Heart right ventricle (tissue), 16 donors: ENCODE measurements around the gene USP38. TPM values are rescaled to one million over a fixed set of nuclear protein-coding genes. Genes with fewer than 3 reads are reported as not detected.

Experiments
- ATAC-seq, 8 donors: fragments of 200-7000 bp; cut with Tn5 transposase; one replicate each; pipeline ENCODE4 v1.9.1; 2020; ENCODE audit warnings: mild to moderate bottlenecking in 8 of 8, moderate library complexity in 8 of 8, moderate number of reproducible peaks in 1 of 8
- DNase-seq, 2 donors: peaks; one replicate each; pipeline ENCODE4 v3.0.0-alpha.2; 2020
- H3K27ac ChIP-seq, 10 donors: fragments of 200-600 bp; sonication (generic) in 2 of 10; one replicate each; pipeline versions ENCODE4 v1.5.0 to v1.8.0; 2020 to 2022; ENCODE audit warnings: mild to moderate bottlenecking in 3 of 10
- H3K27me3 ChIP-seq, 7 donors: fragments of 200-600 bp; one replicate each; pipeline ENCODE4 v1.8.0; 2021 to 2022; ENCODE audit warnings: mild to moderate bottlenecking in 2 of 7
- H3K36me3 ChIP-seq, 9 donors: fragments of 200-600 bp; sonication (generic) in 1 of 9; one replicate each; pipeline versions ENCODE4 v1.5.0 to v1.8.0; 2020 to 2022; ENCODE audit warnings: mild to moderate bottlenecking in 2 of 9
- H3K4me1 ChIP-seq, 9 donors: fragments of 200-600 bp; sonication (generic) in 1 of 9; one replicate each; pipeline versions ENCODE4 v1.5.0 to v1.8.0; 2020 to 2022; ENCODE audit warnings: mild to moderate bottlenecking in 4 of 9
- H3K4me3 ChIP-seq, 10 donors: fragments of 200-600 bp; sonication (generic) in 2 of 10; one replicate each; pipeline versions ENCODE4 v1.5.0 to v1.8.0; 2020 to 2022; ENCODE audit warnings: mild to moderate bottlenecking in 7 of 10, moderate library complexity in 2 of 10
- H3K9me3 ChIP-seq, 11 donors: fragments of 200-600 bp in 10 of 11; sonication (generic) in 2 of 11; one replicate each; pipeline versions ENCODE4 v1.5.0 to v1.8.0; 2013 to 2022; ENCODE audit warnings: mild to moderate bottlenecking in 2 of 11, control low read depth in 1 of 11, moderate library complexity in 1 of 11
- WGBS, 2 donors: extraction: QIAGEN DNeasy Blood & Tissue Kit; methylation state at CpG; one replicate each; pipeline ENCODE4 v1.1.7; 2013; ENCODE audit warnings: inconsistent platforms in 1 of 2; 5-methylcytosine and 5-hydroxymethylcytosine counted together
- intact Hi-C, 10 donors: fragments of 100-400 bp; cut with DNase I; formaldehyde crosslinking; loops; one replicate each; pipeline versions ENCODE4 v1.11.1 to v1.14.2; 2022
- long read RNA-seq, 3 donors: library from polyadenylated mRNA; unstranded; transcript quantifications; one replicate each; pipeline ENCODE4 v2.0.0, GENCODE V29; 2020 to 2021
- polyA plus RNA-seq, 2 donors: library from polyadenylated mRNA; stranded (reverse); fragments of 200-250 nt; gene quantifications; one replicate each; pipeline ENCODE4 v1.2.3, GENCODE V29; 2013
- total RNA-seq, 10 donors: library from RNA; stranded (reverse); fragmentation: NEBNext Ultra II Directional in 3 of 10; extraction: Animal tissue kit (Norgen Biotek cat#: 25700) in 3 of 10; gene quantifications; one replicate each; pipeline versions ENCODE4 v1.2.1 to v1.2.4, GENCODE V29; 2021 to 2023
- TF ChIP-seq, protein P1 (sequence below), 9 donors: fragments of 200-600 bp; sonication (generic) in 2 of 9; IDR thresholded peaks; one replicate each; pipeline versions ENCODE4 v1.5.0 to v1.8.0; 2021 to 2022; ENCODE audit warnings: antibody characterized with exemption in 9 of 9, mild to moderate bottlenecking in 5 of 9, moderate library complexity in 1 of 9
- donor health status: Arrhythmogenic right ventricular cardiomyopathy.
- donor health status: ischemic (EF 13 %, LVEDD 7.1; RV severe dilation, severe dysfunction).
- donor health status: healthy with polysubstance abuse.
- donor health status: DM: no; HTN: yes; CAD: no.
- donor health status: DM: no; HTN: no; CAD: no.
- donor health status: ischemic (EF 25% LVEDD 6.9; RV normal size, moderate dysfunction).
- donor health status: ischemic (EF 25% LVEDD 5.7; RV mildly dilated, moderate dysfunction).
- donor health status: healthy.
- donor health status: DM: yes; HTN: yes; CAD: no.
- donor health status: Ischemic cardiomyopathy.
- donor health status: ischemic (EF 35%, LVEDD 5.7; RV mildly dilated, moderate dysfunction).
- donor health status: nonischemic (EF 11% LVEDD 7.7; RV severe dilation, severe dysfunction).
- donor health status: DM: yes; HTN: yes; CAD: no.
- donor health status: PGD.
- donor health status: ischemic (EF 29% LVEDD 5.4; RV normal size, mild dysfunction).
- donor health status: nonischemic (EF 23%, LVEDD 6.1; RV moderate dilation, normal function).

Gene USP38, protein sequence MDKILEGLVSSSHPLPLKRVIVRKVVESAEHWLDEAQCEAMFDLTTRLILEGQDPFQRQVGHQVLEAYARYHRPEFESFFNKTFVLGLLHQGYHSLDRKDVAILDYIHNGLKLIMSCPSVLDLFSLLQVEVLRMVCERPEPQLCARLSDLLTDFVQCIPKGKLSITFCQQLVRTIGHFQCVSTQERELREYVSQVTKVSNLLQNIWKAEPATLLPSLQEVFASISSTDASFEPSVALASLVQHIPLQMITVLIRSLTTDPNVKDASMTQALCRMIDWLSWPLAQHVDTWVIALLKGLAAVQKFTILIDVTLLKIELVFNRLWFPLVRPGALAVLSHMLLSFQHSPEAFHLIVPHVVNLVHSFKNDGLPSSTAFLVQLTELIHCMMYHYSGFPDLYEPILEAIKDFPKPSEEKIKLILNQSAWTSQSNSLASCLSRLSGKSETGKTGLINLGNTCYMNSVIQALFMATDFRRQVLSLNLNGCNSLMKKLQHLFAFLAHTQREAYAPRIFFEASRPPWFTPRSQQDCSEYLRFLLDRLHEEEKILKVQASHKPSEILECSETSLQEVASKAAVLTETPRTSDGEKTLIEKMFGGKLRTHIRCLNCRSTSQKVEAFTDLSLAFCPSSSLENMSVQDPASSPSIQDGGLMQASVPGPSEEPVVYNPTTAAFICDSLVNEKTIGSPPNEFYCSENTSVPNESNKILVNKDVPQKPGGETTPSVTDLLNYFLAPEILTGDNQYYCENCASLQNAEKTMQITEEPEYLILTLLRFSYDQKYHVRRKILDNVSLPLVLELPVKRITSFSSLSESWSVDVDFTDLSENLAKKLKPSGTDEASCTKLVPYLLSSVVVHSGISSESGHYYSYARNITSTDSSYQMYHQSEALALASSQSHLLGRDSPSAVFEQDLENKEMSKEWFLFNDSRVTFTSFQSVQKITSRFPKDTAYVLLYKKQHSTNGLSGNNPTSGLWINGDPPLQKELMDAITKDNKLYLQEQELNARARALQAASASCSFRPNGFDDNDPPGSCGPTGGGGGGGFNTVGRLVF
- total RNA-seq (10 to 100 TPM; 15.6 to 24.2 (median 20.8) TPM), polyA plus RNA-seq (1 to 10 TPM; 3.1 to 8.6 TPM)
- long read RNA-seq, donor 1, full-length matches to known transcripts = 28 of 32 reads
- long read RNA-seq, donor 1, partial matches to known transcripts = 3 of 32 reads
- long read RNA-seq, donor 1, other reads (novel, unspliced or antisense) = 1 of 32 reads
- long read RNA-seq, donor 2, full-length matches to known transcripts = 26 of 32 reads
- long read RNA-seq, donor 2, partial matches to known transcripts = 2 of 32 reads
- long read RNA-seq, donor 2, other reads (novel, unspliced or antisense) = 4 of 32 reads
- long read RNA-seq, donor 3, full-length matches to known transcripts = 50 of 62 reads
- long read RNA-seq, donor 3, partial matches to known transcripts = 9 of 62 reads
- long read RNA-seq, donor 3, other reads (novel, unspliced or antisense) = 3 of 62 reads

DNA sequence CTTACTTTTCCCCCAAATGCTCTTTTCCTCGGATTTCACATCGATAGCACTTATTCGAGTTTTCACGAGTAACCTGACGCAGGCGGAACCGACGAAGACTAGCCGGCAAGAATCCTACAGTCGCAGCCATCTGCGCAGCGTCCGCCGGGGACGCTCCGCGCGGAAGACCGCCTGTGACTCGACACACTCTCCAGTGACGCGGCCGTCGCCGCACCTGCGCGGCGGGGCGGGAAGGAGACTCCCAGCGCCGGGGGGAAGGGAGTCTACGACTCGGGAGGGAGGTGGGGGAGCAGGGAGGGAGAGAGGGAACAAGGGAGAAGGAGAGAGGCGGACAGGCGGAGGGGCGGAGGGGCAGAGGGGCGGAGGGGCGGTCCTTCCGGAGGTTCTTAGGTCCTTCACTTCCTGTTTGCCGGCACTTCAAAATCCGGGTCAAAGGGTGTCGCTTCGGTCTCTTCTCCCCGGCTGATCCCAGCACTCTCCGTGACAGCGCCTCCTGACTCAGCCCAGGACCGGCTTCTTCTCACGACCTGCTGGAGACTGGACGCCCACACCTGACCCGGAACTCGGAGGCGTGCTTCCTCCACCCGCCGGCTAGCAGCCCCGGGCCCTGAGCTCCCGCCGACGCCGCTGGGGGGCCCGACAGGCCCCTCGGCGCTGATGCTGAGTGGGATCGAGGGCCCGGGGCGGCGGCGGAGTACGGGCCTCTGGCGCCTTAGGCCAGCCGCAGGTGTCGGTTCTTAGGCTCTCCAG is at the start of gene USP38:
Gene USP38, plus strand, starts transcription at position 415 of the 750 bp plus-strand sequence. CDS start 534 bp downstream, outside the sequence.
- Histone ChIP-seq H3K4me1 (peaks cover 9 to 59% (median 53%) of the 10 kb centered on the region in 9 donors), H3K27ac (peak within 1 kb of the TSS; percentile 79 to 98 (median 94)), H3K9me3 (no peaks in the 10 kb centered on the region), H3K27me3 (no peaks in the 10 kb centered on the region), H3K4me3 (peak within 1 kb of the TSS; percentile 60 to 97 (median 86)), H3K36me3 (peaks cover 0 to 21% (median 0%) of the 10 kb centered on the region in 9 donors)
- DNase-seq (peak; percentile 88 to 92), ATAC-seq (peak; percentile 95 to 97 (median 96))
- TF ChIP-seq, protein P1, sequence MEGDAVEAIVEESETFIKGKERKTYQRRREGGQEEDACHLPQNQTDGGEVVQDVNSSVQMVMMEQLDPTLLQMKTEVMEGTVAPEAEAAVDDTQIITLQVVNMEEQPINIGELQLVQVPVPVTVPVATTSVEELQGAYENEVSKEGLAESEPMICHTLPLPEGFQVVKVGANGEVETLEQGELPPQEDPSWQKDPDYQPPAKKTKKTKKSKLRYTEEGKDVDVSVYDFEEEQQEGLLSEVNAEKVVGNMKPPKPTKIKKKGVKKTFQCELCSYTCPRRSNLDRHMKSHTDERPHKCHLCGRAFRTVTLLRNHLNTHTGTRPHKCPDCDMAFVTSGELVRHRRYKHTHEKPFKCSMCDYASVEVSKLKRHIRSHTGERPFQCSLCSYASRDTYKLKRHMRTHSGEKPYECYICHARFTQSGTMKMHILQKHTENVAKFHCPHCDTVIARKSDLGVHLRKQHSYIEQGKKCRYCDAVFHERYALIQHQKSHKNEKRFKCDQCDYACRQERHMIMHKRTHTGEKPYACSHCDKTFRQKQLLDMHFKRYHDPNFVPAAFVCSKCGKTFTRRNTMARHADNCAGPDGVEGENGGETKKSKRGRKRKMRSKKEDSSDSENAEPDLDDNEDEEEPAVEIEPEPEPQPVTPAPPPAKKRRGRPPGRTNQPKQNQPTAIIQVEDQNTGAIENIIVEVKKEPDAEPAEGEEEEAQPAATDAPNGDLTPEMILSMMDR (IDR thresholded peaks at IDR 0.05) = peak in 2 of 9 donors; percentile 2 to 18
- WGBS, 2 donors = 1% methylated on average over 70 to 71 of the region's 71 CpGs
- intact Hi-C loops = loop anchor here in 1 of 10 donors (10.0 kb wide), 1 partner anchor 1960 kb away; the partner anchor contains the start of gene ZNF330

DNA sequence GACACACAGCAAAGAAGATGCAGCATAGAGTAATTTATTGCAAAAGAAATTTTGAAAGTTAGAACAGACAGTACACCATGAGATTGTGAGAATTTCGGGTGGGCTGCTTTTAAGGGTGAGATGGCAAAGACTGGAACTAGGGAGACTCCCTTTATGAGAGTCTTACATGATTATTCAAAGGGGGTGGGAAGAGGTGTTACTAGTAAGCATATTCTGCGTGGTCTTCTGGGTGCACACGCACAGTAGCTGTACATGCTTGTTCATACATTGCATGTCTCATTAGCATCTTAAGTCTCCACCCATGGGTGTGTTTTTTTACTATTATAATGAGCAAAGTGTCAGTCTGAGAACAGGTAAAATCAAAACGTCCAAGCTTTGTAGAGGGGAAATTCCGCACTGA is 49.4 kb upstream of the USP38 start:
- ATAC-seq = no peak
- no peaks in the 10 kb centered on the region for H3K9me3 ChIP-seq
- TF ChIP-seq, protein P1 (IDR thresholded peaks at IDR 0.05) = no peak
- 83 to 86% methylated on average over 5 of the region's 5 CpGs for WGBS, 2 donors
- DNase-seq = no peak
- no peak overlapping the region for H3K27ac ChIP-seq
- no peaks in the 10 kb centered on the region for H3K27me3 ChIP-seq
- H3K4me1 ChIP-seq = no peaks in the 10 kb centered on the region
- no peaks in the 10 kb centered on the region for H3K36me3 ChIP-seq
- no peak overlapping the region for H3K4me3 ChIP-seq
- intact Hi-C loops = no loop called here

DNA sequence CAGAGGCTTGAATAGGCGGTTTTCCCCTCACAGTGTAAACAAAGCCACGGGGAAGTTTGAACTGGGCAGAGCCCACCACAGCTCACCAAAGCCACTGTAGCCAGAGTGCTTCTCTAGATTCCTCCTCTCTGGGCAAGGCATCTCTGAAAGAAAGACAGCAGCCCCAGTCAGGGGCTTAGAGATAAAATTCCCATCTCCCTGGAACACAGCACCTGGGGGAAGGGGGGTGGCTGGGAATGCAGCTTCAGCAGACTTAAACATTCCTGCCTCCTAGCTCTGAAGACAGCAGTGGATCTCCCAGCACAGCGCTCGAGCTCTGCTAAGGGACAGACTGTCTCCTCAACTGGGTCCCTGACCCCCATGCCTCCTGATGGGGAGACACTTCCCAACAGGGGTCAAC is 44.0 kb upstream of the USP38 start:
- TF ChIP-seq, protein P1 (IDR thresholded peaks at IDR 0.05) = no peak
- H3K4me1 ChIP-seq = no peaks in the 10 kb centered on the region
- ATAC-seq = no peak
- no peak overlapping the region for H3K4me3 ChIP-seq
- no peaks in the 10 kb centered on the region for H3K36me3 ChIP-seq
- intact Hi-C loops = no loop called here
- DNase-seq = no peak
- H3K27me3 ChIP-seq = no peaks in the 10 kb centered on the region
- H3K9me3 ChIP-seq = peaks cover 0 to 37% (median 9%) of the 10 kb centered on the region in 11 donors
- no peak overlapping the region for H3K27ac ChIP-seq
- 76 to 86% methylated on average over 4 of the region's 4 CpGs for WGBS, 2 donors
